Mucosa of stomach (tissue), 1 donor: Measurements from ENCODE around the gene ZNF484.
"Not testable (repeated sequence)": the region's sequence is repeated elsewhere in the genome, so short reads cannot be mapped to it uniquely, and the experiment has no call there.

Experiments used
- H3K27me3 ChIP-seq: one replicate; pipeline ENCODE4 v1.7.0; 2013; ENCODE audit warnings: mild to moderate bottlenecking, low read length; ENCODE audit not compliant: control insufficient read depth, insufficient read depth
- H3K36me3 ChIP-seq: one replicate; pipeline ENCODE4 v1.7.0; 2013; ENCODE audit warnings: low read length; ENCODE audit not compliant: control insufficient read depth, insufficient read depth
- H3K4me1 ChIP-seq: one replicate; pipeline ENCODE4 v1.7.0; 2013; ENCODE audit warnings: mild to moderate bottlenecking, low read length; ENCODE audit not compliant: control insufficient read depth, insufficient read depth
- H3K4me3 ChIP-seq: one replicate; pipeline ENCODE4 v1.7.0; 2013; ENCODE audit warnings: low read length
- H3K9ac ChIP-seq: one replicate; pipeline ENCODE4 v1.7.0; 2013; ENCODE audit warnings: mild to moderate bottlenecking, low read length, moderate library complexity
- H3K9me3 ChIP-seq: one replicate; pipeline ENCODE4 v1.7.0; 2013; ENCODE audit warnings: mild to moderate bottlenecking, low read length, moderate library complexity; ENCODE audit not compliant: control insufficient read depth
- donor health status: Pancreatic carcinoma.

ZNF484 gene

DNA sequence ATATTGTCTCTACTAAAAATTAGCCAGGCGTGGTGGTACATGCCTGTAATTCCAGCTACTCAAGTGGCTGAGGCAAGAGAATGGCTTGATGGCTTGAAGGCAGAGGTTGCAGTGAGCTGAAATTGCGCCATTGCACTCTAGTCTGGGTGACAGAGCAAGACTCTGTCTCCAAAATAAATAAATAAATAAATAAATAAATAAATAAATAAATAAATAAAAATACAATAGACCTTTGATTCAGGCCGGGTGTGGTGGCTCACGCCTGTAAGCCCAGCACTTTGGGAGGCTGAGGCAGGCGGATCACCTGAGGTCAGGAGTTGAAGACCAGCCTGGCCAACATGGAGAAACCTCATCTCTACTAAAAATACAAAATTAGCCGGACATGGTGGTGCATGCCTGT is 29.1 kb downstream of the ZNF484 start:
- H3K27me3 ChIP-seq, H3K4me1 ChIP-seq, H3K4me3 ChIP-seq, H3K9ac ChIP-seq: not testable (repeated sequence)
- peaks cover 18% of the 10 kb centered on the region for H3K9me3 ChIP-seq
- peaks cover 18% of the 10 kb centered on the region for H3K36me3 ChIP-seq

GRCh38 chr9:92846662-92847145 is 31.1 kb downstream of the ZNF484 start:
- Histone ChIP-seq H3K4me3 (no peak overlapping the region), H3K4me1 (no peaks in the 10 kb centered on the region), H3K9ac (no peak overlapping the region), H3K9me3 (peaks cover 18% of the 10 kb centered on the region), H3K36me3 (peaks cover 8% of the 10 kb centered on the region), H3K27me3 (no peaks in the 10 kb centered on the region)

DNA sequence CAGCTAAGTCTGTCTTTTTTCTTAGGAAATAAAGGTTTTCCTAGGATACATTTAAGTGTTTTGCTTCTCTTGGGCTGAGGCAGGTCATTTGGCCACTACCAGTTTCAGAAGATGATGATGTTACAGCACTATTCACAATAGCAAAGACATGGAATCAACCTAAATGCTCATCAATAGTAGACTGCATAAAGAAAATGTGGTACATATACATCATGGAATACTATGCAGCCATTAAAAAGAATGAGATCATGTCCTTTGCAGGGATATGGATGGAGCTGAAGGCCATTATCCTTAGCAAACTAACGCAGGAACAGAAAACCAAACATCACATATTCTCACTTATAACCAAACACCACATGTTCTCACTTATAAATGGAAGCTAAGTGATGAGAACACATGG is 39.4 kb downstream of the ZNF484 start:
- not testable (repeated sequence) for H3K4me1 ChIP-seq, H3K9ac ChIP-seq, H3K9me3 ChIP-seq

GRCh38 chr9:92837191-92837590 is 40.6 kb downstream of the ZNF484 start:
- peaks cover 5% of the 10 kb centered on the region for H3K9me3 ChIP-seq
- H3K4me1 ChIP-seq = no peaks in the 10 kb centered on the region
- H3K4me3 ChIP-seq = no peak overlapping the region
- no peak overlapping the region for H3K9ac ChIP-seq
- H3K36me3 ChIP-seq = no peaks in the 10 kb centered on the region
- H3K27me3 ChIP-seq = no peaks in the 10 kb centered on the region

More for the DNA sequence above, 39.4 kb downstream of the ZNF484 start:
- not testable (repeated sequence) for H3K36me3 ChIP-seq, H3K4me3 ChIP-seq, H3K27me3 ChIP-seq

- Histone ChIP-seq H3K4me3 (no peak overlapping the region), H3K9me3 (no peaks in the 10 kb centered on the region), H3K27me3 (no peaks in the 10 kb centered on the region), H3K4me1 (no peaks in the 10 kb centered on the region), H3K9ac (no peak overlapping the region), H3K36me3 (no peaks in the 10 kb centered on the region)
Measured at GRCh38 chr9:92829420-92829819, 48.4 kb downstream of the ZNF484 start.

DNA sequence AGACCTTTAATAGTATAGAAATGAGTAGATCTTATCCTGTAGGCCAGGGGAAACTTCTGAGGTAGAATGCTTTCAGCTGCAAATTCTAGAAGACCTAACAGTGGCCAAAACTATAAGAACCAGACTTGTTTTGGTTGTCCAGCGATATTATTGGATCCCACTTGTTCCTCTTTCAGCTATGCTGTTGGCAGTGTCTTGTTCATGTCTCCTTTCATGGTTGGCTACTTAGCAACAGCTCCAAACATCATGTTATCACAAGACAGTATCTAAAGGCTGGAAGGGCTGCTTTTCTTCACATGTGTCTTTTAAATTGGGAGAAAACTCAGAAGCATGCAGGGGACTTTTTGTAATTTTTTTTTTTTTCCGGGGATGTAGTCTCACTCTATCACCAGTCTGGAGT is 52.8 kb downstream of the ZNF484 start:
- not testable (repeated sequence) for H3K4me1 ChIP-seq, H3K36me3 ChIP-seq

DNA sequence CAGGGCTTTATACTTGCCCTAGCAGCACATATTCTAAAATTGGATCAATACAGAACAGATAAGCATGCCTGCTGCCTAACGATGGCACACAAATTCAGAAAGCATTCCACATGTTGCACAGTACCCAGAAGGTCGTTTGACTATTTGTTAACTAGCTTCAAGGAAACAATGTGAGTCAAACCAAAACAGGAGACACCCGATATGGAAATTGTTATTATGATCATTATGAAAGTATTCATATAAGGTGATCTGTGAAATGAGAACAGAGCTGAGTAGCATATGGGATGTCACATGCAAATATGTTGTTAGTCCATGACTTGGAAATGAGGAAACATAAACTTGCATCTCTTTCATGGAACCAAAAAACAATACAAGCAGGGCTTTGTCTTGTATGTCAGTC is 56.9 kb downstream of the ZNF484 start:
- Histone ChIP-seq H3K4me1 (no peaks in the 10 kb centered on the region), H3K27me3 (no peaks in the 10 kb centered on the region), H3K9ac (no peak overlapping the region), H3K36me3 (no peaks in the 10 kb centered on the region), H3K9me3 (no peaks in the 10 kb centered on the region), H3K4me3 (no peak overlapping the region)

More for the DNA sequence above, 52.8 kb downstream of the ZNF484 start:
- not testable (repeated sequence) for H3K9ac ChIP-seq, H3K27me3 ChIP-seq, H3K4me3 ChIP-seq, H3K9me3 ChIP-seq

GRCh38 chr9:92819898-92820297 is 57.9 kb downstream of the ZNF484 start:
- H3K9me3 ChIP-seq, H3K36me3 ChIP-seq, H3K4me3 ChIP-seq, H3K27me3 ChIP-seq, H3K9ac ChIP-seq, H3K4me1 ChIP-seq: not testable (repeated sequence)

DNA sequence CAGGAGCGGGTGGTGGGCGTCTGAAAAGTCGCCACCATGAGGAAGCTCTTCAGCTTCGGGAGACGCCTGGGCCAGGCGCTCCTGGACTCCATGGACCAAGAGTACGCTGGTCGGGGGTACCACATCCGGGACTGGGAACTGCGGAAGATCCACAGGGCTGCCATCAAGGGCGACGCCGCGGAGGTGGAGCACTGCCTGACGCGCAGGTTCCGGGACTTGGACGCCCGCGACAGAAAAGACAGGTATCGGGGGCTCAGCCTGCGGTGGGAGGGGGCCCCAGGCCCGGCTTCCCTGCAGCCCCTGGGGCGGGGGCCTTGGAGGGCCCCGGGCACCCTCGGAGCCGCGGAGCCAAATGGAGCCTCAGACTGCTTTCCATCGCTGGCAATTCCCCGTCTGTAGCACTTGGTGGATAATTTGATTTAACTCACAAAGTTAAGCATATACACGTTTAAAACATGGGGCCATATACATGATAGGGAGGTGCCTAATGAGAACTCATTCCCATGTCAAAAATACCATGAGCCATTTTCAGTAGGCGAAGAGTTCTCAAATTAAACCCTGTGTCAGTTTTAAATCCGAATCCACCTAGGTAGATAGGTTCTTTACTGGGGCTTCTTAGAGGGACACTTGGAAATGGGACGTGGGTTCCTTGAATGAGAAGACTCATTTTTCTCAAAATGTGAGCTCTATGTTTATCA is 68.1 kb downstream of the ZNF484 start:
- not testable (repeated sequence) for H3K36me3 ChIP-seq, H3K9ac ChIP-seq, H3K4me3 ChIP-seq, H3K9me3 ChIP-seq
- peaks cover 25% of the 10 kb centered on the region for H3K4me1 ChIP-seq
- peaks cover 74% of the 10 kb centered on the region for H3K27me3 ChIP-seq

DNA sequence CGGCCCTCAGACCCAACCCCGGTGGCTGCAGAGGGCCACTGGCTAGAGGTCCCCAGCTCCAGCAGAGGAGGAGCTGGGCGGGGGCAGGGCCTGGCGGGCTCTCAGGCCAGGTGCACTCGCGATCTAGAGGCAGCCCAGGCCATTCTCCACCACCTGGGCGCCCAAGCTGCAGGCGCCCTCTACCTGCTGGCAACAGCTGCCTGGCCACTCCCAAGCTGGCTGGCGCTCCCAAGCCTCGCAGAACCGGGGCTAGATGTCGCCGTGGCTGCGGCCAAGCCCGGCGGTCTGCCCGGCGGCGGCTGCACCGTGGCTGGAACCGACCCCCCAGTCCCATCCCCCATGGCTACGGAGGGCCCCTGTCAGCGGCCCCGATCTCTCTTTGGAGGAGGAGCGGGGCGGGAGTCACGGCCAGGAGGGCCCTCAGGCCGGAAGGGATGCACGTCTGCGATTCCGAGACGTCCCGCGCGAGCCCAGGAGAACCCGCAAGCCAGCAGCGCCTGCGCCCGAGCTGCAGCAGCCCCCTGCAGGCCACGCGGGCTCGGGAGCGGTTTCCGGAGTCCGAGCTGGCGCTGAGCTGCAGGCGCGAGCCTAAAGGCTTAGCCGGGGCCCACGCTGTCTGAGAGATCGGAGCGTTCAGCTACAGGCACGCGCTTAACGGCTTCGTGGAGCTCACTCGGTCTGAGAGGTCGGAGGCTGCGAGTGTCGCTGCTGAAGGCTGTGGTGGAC is 68.9 kb downstream of the ZNF484 start:
- H3K36me3 ChIP-seq = no peaks in the 10 kb centered on the region
- H3K9me3 ChIP-seq = no peaks in the 10 kb centered on the region
- peaks cover 25% of the 10 kb centered on the region for H3K4me1 ChIP-seq
- peaks cover 83% of the 10 kb centered on the region for H3K27me3 ChIP-seq
- H3K4me3 ChIP-seq = no peak overlapping the region
- H3K9ac ChIP-seq = no peak overlapping the region

DNA sequence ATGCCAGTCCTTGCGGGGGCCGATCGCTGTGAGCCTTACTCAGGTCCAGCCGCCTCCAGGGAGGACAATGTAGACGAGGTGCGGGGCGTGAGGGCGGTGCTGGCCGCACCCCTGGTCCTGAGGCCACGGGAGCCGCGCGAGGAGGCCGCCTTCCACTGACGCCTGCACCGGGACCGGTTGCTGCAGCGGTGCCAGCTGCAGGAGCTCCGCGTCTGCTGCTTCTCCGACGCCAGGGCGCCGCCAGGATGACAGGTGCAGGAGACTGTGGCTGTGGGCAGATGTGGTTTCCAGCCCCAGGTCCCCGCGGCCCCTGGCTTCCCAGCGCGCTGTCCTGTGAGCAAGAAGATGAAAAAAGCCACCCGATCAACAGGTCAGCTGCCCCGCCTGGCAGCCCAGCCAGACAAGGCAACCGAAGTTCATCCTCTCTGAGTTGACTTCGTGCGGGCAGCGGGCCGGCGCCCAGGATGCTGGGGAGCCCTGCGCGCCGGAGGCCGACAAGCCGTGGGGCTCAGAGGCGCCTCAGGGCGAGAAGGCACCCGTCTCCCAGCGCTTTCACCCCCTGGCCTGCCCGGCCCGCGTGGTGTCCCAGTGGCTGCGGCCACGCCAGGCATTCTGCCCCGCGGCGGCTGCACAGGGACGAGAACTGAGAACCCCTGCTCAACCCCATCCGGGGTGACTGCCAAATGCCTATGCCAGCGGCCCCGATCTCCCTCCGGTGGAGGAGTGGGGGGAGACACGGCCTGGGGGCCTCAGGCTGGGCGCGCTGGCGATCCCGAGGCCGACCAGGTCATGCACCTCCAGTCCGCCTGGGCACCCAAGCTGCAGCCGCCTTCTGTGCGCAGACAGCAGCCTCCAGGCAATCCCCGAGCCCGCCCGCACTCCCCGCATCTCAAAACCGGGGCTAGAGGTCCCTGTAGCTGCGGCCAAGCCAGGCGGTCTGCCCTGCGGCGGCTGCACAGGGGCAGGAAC is 69.8 kb downstream of the ZNF484 start:
- H3K4me1 ChIP-seq = peaks cover 25% of the 10 kb centered on the region
- no peak overlapping the region for H3K9ac ChIP-seq
- peaks cover 85% of the 10 kb centered on the region for H3K27me3 ChIP-seq
- H3K9me3 ChIP-seq = no peaks in the 10 kb centered on the region
- no peak overlapping the region for H3K4me3 ChIP-seq
- no peaks in the 10 kb centered on the region for H3K36me3 ChIP-seq
